ENCODE measurements around the gene ALDH1B1.

The ALDH1B1 gene

GRCh38 chr9:38447703-38448102 lies 55.2 kb downstream of the ALDH1B1 start:
- Mint-ChIP-seq H3K4me3 (no peak overlapping the region), H3K27ac (no peak overlapping the region), H3K36me3 (no peaks in the 10 kb centered on the region), H3K4me1 (no peaks in the 10 kb centered on the region), H3K9me3 (peaks cover 5% of the 10 kb centered on the region)
- ATAC-seq (no peak), DNase-seq (ENCODE audit: low spot score in 2 of 2) (no peak)
